ENCODE data around the gene NCOA5.

Gene NCOA5

DNA sequence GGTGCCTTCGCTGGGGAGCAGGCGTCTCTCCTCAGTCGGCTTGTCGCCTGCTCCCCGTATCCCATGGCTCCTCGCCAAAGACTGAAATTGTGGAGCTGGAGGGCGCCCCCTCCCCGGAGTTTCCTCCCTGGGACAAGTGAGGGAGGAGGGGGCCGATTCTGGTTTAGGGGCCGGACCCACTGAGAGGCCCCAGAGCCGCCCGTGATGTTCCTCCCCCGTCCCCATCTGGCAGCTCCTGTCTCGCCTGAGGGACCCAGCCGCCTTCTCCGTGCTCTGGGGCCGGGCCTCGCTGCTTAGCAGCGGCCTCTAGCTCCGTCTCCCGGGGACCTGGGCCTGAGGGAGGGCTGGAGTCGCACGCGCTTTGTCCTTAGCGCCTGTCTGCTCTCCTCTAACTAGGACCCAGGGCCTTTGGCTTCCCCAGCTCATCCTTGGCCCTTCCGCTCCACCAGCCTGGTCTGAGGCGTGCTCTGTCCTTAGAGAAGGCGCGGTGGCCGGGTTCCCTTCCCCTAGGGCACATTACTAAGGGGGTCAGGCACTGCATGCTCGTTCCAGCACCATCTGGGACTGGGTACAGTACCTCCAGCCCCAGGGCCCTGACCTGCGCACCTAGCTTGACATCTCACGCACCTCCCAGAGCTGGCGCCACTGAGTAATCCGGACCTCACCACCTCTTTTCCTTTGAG lies 31.0 kb downstream of the NCOA5 start:
- no peak for DNase-seq

DNA sequence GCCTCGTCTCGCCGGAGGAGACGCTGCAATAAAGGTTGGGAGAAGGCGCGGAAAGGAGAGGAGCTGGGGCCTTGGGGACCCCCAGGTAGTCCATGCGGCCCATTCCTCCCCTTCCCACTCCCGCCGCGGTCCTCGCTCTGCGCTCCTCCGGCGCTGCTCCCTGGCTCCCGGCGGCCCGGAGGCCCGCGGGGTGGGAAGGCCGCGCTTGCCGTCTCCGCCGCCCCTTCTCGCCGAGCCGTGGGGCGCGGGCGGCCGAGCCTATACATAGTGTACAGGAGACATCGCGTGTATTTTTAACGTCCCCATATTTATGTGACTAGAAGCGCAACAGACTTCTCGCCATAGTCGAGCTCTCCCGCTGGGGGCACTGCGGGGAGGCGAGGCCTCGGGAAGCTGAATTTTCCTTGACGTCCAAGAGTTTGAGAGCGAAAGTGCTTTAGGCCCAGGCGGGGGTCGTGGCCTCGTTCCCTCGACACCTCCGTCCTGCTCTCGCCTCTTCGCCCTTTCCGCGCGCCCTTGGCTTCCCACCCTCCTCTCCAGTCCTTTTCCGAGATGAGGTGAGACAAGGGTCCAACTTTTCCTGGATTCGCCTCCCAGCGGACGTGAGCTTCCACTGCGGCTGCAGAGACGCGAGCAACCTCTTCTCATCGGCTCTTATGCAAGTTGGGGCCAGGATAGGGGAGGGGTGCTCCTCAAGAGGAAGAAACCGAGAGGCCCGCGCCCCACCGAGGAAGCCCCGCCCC lies 31.7 kb downstream of the NCOA5 start:
- peak; percentile 13 for DNase-seq

DNA sequence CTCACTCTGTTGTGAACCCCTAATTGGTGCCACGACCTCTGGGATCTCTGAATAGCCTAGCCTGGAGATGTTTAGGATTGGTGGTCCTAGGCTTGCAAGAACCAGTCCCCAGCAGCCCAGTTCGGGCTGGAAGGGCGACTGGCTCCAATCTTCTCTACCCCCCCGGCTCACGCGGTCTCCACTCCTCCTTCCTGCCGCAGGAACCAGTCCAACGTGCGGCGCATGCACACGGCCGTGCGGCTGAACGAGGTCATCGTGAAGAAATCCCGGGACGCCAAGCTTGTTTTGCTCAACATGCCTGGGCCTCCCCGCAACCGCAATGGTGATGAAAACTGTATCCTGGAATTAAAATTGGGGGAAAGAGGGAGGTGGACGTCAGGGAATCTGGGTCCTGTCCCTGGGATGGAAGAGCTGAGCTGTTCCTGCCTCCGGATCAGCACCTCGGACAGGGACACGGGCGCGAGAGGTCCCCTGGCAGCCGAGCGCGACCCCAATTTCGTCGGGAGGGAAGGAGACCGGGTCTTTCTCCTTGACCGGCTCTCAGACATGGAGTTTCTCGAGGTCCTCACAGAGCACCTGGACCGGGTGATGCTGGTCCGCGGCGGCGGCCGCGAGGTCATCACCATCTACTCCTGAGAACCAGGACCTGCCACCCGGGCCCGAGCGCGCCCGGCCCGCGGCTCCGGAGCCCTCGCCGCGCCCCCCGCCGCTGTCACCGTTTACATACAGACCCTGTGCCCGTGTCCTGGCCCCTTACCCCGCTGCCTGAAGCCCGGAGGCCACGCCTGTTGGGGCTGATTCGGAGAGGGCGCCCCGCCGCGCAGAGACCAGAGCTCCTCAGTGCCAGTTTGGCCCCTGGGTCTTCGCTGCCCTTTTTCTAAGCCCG lies 32.5 kb downstream of the NCOA5 start:
- no peak for DNase-seq

DNA sequence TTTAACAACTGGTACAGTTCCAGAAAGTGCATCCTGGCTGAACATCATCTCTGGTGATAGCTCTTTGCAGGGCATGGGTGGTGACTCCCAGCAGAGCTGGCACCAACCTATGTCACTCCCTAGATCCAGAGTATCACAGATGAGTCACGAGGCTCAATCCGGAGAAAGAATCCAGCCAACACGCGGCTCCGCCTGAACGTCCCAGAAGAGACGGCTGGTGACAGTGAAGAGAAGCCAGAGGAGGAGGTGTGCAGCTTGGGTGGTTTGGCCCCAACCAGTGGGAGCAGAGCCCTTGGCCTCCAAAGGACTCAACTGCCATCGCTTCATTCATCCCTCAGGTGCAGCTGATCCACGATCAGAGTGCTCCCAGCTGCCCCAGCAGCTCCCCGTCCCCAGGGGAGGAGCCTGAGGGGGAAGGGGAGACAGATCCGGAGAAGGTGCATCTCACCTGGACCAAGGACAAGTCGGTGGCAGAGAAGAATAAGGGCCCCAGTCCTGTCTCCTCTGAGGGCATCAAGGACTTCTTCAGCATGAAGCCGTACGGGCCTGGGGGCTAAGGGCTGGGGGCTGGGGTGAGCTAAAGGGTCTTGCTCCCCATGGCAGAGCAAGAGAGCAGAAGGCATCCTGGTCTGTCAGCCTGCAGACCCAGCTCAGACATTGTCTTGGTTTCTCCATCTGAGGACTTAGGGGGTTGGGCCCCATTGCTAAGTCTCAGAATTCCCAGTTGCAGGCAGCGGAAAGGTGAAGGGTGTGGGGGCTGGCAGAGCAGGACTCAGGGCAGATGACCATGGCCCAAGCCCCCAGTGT lies 33.5 kb downstream of the NCOA5 start:
- no peak for DNase-seq

DNA sequence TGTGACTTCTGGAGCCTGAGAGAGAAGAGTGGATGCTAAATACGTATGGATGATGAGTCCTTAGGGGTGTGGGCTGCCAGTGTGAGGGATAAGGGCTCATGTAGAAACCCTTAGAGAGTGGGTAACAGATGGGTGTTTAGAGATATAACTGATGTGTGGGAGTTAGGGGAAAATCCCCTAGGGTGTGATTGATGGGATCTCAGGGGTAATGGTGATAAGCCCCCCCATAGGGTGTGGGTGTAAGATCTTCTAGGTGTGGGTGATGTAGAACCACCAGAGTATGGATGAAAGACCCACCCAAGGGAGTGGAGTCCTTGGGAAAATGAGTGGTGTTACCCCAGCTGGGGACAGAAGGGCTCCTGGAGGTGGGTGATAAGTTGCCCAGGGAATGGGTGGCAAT lies 34.5 kb downstream of the NCOA5 start:
- no peak for DNase-seq

DNA sequence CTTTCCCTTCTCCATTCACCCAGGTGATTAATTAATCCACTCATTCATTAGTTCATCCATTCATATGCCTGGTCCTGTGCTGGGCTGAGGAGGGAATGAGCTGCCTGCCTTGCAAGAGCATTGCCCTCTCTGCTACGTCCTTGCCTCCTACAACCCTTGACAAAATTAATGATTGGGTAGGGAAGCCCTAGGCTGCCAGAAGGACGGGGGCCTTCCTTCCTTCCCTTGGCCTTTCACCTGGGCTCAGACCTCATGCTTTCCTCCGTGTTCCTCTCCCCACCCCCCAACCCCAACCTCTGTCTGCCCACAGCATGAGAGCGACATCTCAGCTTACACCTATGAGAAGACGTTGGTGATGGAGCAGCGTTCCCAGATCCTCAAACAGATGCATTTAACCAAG lies 35.2 kb downstream of the NCOA5 start:
- no peak for DNase-seq

DNA sequence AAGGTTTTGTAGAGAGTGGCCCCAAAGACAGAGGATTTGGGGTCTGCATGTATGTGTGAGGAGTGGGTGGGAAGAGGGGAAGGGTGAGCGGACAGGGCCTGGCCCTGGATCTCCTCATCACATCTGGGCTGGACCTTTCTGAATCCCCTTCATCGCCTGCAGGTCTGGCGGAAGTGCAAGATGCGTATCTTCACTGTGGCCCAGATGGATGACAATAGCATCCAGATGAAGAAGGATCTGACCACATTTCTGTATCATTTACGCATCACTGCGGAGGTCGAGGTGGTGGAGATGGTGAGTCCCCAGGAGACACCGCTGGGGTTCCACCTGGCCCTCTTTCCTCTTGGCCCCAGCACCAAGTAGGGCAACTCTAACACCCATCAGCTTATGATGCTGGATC lies 36.3 kb downstream of the NCOA5 start:
- no peak for DNase-seq

DNA sequence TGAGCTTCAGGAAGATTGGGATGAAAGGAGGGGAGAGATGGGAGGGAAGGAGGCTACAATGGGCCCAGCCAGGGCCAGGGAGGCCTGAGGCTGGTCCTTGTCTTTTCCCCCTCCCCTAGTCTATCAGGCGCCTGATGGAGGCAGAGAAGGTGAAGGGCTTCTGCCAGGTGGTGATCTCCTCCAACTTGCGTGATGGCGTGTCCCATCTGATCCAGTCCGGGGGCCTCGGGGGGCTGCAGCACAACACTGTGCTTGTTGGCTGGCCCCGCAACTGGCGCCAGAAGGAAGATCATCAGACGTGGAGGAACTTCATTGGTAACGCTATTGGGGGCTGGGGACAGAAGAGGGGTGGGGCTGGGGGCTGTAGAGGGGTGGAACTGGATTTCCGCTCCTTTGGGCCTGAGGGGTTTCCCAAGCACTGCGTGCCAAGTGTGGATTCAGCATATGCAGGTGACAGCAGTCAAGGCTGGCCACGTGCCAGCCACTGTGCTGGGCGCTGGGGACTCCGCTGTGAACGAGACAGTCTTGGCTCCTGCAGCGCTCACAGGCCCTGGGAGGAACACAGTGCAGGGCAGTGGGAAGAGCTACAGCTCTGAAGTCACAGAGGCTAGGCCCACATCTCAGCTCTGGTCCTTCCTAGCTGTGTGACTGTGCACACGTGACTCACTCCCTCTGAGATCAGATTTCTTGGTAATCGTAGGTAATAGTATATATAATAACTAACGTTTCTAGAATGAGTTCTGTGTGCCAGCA lies 38.0 kb downstream of the NCOA5 start:
- DNase-seq: no peak

DNA sequence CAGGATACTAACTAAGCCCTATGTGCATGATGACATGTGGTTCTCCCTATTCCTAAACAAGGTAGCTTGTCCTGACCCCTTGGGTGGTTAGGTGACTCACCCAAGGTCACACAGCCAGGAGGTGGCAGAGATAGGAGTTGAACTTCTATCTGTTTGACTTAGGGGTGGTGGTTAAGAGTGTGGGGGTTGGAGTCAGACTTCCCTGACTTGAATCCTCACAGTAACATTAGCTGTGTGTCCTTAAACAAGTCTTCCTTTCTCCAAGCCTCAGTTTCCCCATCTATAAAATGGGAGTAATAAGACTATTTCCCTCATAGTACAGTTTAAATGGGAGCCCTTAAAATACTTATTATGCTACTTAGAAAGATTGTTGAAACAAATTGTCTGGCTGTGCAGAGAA lies 38.9 kb downstream of the NCOA5 start:
- no peak for DNase-seq

DNA sequence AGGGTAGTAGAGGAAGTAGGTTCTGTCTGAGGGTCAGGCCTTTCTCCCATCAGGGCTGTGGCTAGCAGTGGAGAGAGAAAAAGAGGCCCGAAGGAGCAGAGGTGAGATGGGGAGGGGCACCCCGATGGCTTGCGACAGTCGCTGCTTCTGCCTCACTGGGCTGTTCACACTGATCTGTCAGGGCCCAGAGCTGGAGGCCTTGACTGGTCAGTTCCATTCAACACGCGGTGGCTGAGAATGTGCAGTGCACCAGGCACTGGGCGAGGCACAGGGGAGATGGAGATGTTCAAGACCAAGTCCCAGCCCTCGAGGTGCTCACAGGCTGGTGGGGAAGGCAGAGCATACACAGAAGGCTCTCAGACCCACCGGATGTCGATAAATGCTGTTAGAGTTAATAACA lies 39.3 kb downstream of the NCOA5 start:
- DNase-seq: no peak

DNA sequence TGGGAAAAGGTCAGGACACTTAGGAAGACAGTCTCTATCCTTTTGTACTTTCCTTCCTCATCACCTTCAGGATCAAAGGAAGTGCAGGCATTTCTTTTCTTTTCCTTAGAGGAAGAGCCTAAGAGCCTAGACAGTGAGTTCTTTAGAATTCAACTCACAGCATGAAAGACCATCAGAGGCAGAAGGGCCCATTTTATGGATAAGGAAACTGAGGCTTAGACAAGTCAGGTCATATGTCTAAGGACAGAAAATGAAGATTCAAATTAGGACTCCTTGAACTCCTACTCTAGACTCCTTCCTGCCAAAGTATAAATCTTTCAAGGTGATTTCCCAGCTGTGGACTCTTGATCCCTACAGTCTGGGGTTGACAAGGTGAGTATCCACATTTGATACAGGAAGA lies 39.9 kb downstream of the NCOA5 start:
- DNase-seq: no peak

DNA sequence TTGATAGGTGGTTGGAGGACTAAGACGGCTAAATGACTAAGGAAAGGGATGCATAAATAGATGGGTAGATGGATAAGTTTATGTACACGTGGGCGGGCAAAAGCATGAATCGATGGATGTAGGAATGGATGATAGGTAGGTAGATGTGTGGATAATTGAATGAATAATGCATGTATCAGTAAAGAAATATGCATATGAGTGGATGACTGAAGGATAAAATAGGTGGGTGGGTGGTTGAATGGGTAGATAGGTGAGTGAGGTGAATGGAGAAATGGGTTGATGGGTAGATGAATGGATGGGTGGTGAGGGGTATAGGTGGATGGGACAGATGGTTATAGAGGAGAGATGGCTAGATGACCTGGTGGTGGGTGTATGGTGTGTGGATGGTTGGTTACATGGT lies 40.6 kb downstream of the NCOA5 start:
- DNase-seq: no peak

DNA sequence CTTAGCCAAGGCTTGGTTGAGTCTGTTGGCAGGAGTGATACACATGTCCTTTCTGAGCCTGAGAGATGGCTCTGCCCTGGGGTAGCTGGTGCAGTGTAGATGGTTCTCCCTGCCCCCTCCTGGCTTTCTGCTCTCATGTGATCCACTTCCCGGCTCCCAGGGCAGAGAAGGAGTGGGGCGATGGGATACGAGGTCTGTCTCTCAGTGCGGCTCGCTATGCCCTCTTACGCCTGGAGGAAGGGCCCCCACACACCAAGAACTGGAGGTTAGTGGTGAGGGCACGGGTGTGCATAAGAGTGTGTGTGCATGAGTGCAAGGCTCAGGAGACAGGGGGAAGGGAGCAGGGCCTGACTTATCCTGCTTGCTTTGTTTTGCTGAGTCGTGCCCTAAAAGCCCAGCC lies 41.9 kb downstream of the NCOA5 start:
- DNase-seq: no peak

DNA sequence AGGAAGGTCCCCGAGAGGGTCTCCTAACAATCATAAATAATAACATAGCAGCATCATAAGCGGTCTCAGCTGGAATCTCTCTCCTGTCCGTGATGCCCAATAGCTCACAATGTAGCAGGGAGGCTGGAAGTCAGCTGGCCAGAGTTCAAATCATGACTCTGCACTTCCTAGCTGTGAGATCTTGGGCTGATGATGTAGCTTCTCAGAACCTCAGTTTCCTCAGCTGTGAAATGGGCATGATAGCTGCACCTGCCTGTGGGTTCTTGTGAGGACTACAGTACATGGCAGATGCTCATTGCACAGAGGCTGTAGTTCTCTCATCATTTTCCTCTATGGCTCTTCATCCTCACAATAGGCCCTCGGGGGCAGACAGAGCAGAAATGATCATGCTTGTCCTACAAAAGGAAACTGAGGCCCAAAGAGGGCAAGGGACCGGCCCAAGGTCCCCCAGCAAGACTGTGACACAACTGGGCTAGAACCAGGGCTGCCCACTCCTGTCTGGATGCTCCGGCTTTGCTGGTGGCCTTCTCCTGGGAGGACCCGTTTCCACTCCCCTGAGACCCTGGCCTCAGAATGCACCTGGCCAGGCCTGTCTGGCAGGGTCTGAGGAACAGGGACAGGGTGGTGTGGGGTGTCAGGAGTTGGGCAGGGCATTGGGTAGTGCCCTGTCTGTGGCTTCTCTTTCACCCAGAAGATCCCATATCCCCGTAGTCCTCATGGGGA lies 43.0 kb downstream of the NCOA5 start:
- no peak for DNase-seq

DNA sequence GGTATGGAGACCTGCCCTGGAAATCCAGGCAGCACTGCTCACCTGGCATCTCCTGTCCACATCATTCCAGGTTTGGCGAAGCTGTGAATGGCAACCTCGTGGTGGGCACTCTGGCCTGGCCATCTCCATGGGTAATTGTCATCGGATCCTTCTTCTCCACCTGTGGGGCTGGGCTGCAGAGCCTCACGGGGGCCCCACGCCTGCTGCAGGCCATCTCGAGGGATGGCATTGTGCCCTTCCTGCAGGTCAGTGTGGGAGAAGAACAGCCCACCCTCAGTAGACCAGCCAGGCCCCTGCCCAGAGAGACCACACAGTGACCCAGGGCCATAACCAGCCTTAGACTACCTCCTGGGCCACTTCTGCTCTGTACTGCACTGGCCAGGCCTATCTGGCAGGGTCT lies 44.9 kb downstream of the NCOA5 start:
- DNase-seq: no peak

DNA sequence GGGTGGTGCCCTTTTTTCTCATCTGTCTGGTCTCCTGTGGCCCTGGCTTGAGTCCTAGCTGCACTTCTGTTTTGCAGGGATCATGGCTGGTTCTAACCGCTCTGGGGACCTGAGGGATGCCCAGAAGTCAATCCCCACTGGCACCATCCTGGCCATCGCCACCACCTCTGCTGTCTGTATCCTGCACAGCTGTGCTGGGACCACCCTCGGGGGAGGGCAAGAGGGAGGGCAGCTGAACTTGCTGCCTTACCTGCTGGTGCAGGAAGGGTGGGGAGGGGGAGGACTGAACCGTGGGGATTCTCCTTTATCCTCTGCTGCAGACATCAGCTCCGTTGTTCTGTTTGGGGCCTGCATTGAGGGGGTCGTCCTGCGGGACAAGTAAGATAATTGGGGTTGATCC lies 46.2 kb downstream of the NCOA5 start:
- no peak for DNase-seq

DNA sequence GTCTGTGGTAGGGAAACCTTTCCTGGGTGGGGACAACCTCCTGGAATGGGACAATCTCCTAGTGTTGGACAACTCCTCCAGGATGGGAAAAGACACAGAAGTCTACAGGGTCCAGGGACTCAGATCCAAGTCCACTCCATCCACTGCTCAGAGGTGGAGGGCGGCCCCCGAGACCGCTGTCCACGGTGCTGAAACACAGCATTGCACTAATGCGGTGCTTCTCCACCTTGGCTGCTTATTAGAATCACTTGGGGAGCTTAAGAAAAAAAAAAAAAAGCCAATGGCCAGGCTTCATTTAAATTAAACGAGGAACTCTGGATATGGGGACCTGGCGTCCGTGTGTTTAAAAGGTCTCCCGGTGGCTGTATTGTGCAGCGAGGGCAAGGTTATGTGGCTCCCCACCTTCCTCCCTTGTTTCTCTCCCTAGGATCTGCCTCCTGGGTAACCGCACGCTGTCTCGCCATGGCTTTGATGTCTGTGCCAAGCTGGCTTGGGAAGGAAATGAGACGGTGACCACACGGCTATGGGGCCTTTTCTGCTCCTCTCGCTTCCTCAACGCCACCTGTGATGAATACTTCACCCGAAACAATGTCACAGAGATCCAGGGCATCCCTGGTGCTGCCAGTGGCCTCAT lies 48.7 kb downstream of the NCOA5 start:
- DNase-seq: peak; percentile 31

DNA sequence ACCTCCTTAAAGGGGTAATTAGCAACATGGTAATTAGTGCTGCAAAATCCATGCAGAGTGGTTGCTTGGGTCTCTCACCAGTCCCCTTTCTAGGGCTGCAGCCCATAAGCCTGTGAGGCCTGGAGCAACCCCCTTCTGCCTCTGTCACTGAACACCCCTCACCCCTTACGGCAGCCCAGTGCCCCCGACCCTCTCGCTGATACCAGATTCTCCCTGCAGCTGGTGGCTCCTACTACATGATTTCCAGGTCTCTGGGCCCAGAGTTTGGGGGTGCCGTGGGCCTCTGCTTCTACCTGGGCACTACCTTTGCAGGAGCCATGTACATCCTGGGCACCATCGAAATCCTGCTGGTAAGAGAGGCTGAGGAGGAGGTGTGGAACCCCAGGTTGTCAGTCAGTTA lies 52.7 kb downstream of the NCOA5 start:
- no peak for DNase-seq

DNA sequence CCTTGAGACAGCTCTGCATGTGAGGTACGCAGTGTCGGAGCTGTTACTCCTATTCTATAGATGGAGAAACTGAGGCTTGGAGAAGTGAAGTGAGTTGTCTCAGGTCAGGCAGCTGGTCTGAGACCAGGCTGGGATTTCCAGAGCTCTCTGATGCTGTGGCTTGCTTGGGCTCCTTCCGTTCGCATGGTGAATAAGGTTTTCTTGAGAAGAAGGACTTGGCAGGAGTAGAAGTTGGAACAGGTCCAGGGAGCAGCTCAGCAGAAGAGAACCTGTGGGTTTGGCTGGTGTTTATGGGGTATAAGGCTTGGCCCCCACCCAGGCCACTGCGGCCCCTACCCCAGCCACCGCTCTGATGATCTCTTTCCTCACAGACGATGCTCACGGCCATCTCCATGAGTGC lies 53.4 kb downstream of the NCOA5 start:
- no peak for DNase-seq

DNA sequence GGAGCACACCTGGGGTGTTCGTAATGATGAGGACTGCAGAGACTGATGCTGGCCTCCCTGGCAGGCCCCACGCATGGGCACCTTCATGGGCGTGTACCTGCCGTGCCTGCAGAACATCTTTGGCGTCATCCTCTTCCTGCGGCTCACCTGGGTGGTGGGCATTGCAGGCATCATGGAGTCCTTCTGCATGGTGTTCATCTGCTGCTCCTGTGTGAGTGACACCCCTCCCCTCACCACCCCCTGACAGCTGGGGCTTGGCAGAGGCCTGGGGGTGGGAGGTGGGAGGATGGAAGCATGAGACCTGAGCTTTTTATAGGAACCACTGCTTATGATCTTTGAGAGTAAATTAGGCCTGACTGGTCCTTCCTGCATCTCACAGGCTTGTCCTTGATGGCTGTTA lies 54.0 kb downstream of the NCOA5 start:
- DNase-seq: no peak

DNA sequence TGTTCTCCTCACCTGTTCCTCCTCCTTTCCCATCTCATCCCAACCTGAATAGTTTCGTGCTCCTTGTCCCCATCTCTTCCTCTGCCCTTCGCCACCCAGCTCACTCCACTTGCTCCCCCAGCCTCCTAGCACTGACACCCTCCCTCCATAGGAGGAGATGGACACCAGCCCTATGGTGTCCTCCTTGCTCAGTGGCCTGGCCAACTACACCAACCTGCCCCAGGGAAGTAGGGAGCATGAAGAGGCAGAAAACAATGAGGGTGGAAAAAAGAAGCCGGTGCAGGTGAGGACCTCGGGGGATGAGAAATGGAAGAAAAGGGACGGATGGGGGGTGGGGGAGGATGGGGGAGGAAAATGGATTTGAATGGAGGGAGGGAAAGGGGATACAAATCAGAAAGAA lies 54.5 kb downstream of the NCOA5 start:
- no peak for DNase-seq

Data from CD4-positive, alpha-beta T cell treated with Interleukin-12 subunit alpha and Interleukin-12 subunit beta, for 1 hour (primary cell).